Lower leg skin (tissue), 3 donors: ENCODE data around the gene C2orf68.

Experiments used
- CTCF ChIP-seq, 3 donors: fragments of 450-650 bp; IDR thresholded peaks; one replicate each; pipeline ENCODE4 v1.5.1; 2016; ENCODE audit warnings: antibody characterized with exemption in 3 of 3, mild to moderate bottlenecking in 3 of 3, moderate library complexity in 2 of 3
- POLR2A ChIP-seq, 2 donors: fragments of 450-650 bp; IDR thresholded peaks; one replicate each; pipeline ENCODE4 v1.6.1; 2016 to 2017; ENCODE audit warnings: antibody characterized with exemption in 2 of 2, mild to moderate bottlenecking in 1 of 2, moderate library complexity in 1 of 2

- TF ChIP-seq CTCF (IDR thresholded peaks at IDR 0.05) (no peak), POLR2A (IDR thresholded peaks at IDR 0.05) (no peak)
Observed at GRCh38 chr2:85578243-85579180, 33.4 kb downstream of the C2orf68 start.
